SU-DHL-6 (cell line): Measurements from ENCODE around the gene NTM.

ENCODE experiments used
- EZH2phosphoT487 ChIP-seq: fragments of 200-600 bp; sonication (generic), shearing (Covaris generic); conservative IDR thresholded peaks from 2 replicates; pipeline ENCODE4 v1.6.1; 2018; ENCODE audit warnings: mild to moderate bottlenecking, antibody characterized with exemption, low read length, moderate library complexity, mixed read lengths
- TF ChIP-seq, protein P1 (sequence below): fragments of 200-600 bp; sonication (generic); IDR thresholded peaks from one replicate; pipeline ENCODE4 v1.5.1; 2017; ENCODE audit warnings: antibody characterized with exemption, mild to moderate bottlenecking, low read length, moderate library complexity; ENCODE audit not compliant: insufficient read depth, poor library complexity, severe bottlenecking

DNA sequence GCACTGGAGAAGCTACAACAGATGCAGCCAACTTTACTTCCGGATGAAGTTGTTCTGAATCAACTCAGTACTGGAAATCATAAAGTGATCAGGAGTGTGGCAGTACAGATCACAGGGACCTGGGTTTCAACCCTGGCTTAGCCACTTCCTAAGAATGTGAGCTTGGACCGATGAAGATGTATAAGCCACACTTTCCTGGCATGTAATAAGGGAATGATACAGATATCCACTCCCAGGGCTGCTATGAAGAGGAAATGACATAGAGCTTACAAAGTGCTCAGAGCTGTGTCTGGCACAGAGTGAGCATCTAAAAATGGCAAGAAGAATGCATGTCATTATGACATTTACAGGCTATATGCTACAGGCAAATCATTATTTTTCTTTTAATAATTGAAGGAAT, 378.7 kb downstream of the NTM start:
- TF ChIP-seq, protein P1, sequence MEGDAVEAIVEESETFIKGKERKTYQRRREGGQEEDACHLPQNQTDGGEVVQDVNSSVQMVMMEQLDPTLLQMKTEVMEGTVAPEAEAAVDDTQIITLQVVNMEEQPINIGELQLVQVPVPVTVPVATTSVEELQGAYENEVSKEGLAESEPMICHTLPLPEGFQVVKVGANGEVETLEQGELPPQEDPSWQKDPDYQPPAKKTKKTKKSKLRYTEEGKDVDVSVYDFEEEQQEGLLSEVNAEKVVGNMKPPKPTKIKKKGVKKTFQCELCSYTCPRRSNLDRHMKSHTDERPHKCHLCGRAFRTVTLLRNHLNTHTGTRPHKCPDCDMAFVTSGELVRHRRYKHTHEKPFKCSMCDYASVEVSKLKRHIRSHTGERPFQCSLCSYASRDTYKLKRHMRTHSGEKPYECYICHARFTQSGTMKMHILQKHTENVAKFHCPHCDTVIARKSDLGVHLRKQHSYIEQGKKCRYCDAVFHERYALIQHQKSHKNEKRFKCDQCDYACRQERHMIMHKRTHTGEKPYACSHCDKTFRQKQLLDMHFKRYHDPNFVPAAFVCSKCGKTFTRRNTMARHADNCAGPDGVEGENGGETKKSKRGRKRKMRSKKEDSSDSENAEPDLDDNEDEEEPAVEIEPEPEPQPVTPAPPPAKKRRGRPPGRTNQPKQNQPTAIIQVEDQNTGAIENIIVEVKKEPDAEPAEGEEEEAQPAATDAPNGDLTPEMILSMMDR, result no peak
- TF ChIP-seq EZH2phosphoT487, result no peak
